Natural killer cell (primary cell): ENCODE results near the gene IKBKE. TPM values are rescaled to one million over a fixed set of nuclear protein-coding genes. Genes with fewer than 3 reads are reported as not detected.

Experiments used
- ATAC-seq, 3 donors: fragments of 150-1000 bp in 2 of 3; fragments of 200-7000 bp in 1 of 3; cut with Tn5 transposase; 1 replicate in 1 of 3; 2 replicates in 2 of 3; pipeline ENCODE4 v1.10.0; 2021; ENCODE audit warnings: mild to moderate bottlenecking in 2 of 3, moderate library complexity in 2 of 3
- DNase-seq, 2 donors: peaks; one replicate each; pipeline versions ENCODE4 v3.0.0 to v3.0.0-alpha.2; 2013 to 2021; ENCODE audit warnings: mixed read lengths in 1 of 2
- H3K27ac ChIP-seq: one replicate; pipeline ENCODE4 v1.5.1; 2013; ENCODE audit warnings: mild to moderate bottlenecking, low read length
- H3K27me3 ChIP-seq: one replicate; pipeline ENCODE4 v1.6.1; 2013; ENCODE audit warnings: low read length; ENCODE audit not compliant: control insufficient read depth, insufficient read depth
- H3K36me3 ChIP-seq: one replicate; pipeline ENCODE4 v1.6.1; 2013; ENCODE audit warnings: low read length; ENCODE audit not compliant: control insufficient read depth, insufficient read depth
- H3K4me1 ChIP-seq: one replicate; pipeline ENCODE4 v1.6.1; 2013; ENCODE audit warnings: low read length; ENCODE audit not compliant: control insufficient read depth, insufficient read depth
- H3K4me3 ChIP-seq: one replicate; pipeline ENCODE4 v1.5.1; 2013; ENCODE audit warnings: low read length
- H3K9me3 ChIP-seq: one replicate; pipeline ENCODE4 v1.6.1; 2013; ENCODE audit warnings: low read length; ENCODE audit not compliant: control insufficient read depth, insufficient read depth
- H3K27ac Mint-ChIP-seq, 2 donors: one replicate each; pipeline ENCODE4 v1.8.0; 2022; ENCODE audit warnings: mild to moderate bottlenecking in 2 of 2, mixed read lengths in 2 of 2, moderate library complexity in 1 of 2
- H3K27me3 Mint-ChIP-seq, 2 donors: one replicate each; pipeline ENCODE4 v1.8.0; 2022; ENCODE audit warnings: low read depth in 2 of 2, mixed read lengths in 2 of 2
- H3K36me3 Mint-ChIP-seq: one replicate; pipeline ENCODE4 v1.8.0; 2022; ENCODE audit warnings: mixed read lengths
- H3K4me1 Mint-ChIP-seq, 2 donors: one replicate each; pipeline ENCODE4 v1.8.0; 2022; ENCODE audit warnings: mixed read lengths in 2 of 2
- H3K4me3 Mint-ChIP-seq: one replicate; pipeline ENCODE4 v1.8.0; 2022; ENCODE audit warnings: mild to moderate bottlenecking, moderate library complexity, mixed read lengths
- H3K9me3 Mint-ChIP-seq, 2 donors: one replicate each; pipeline ENCODE4 v1.8.0; 2022; ENCODE audit warnings: mixed read lengths in 2 of 2
- WGBS: methylation state at CpG from one replicate; pipeline ENCODE4 v1.1.7; 2013; ENCODE audit warnings: missing lambda C conversion rate; ENCODE audit not compliant: insufficient coverage; 5-methylcytosine and 5-hydroxymethylcytosine counted together
- intact Hi-C: fragments of 100-400 bp; cut with micrococcal nuclease; formaldehyde crosslinking; loops from one replicate; pipeline ENCODE4 v1.14.2; 2022
- total RNA-seq, 4 donors: library from RNA; stranded (reverse); fragments of 120-200 nt in 1 of 4; gene quantifications; one replicate each; pipeline versions ENCODE4 v1.2.3 to v1.2.4, GENCODE V29; 2013 to 2022
- TF ChIP-seq, protein P1 (sequence below): fragments of 200-600 bp; IDR thresholded peaks from one replicate; pipeline ENCODE4 v1.8.0; 2022; ENCODE audit warnings: antibody characterized with exemption

The IKBKE gene
- total RNA-seq, 3 donors from 2014 or later (not counting 1 experiment from before 2014, with no cell fraction given): 31.6 to 34.6 (median 32.2) TPM

DNA sequence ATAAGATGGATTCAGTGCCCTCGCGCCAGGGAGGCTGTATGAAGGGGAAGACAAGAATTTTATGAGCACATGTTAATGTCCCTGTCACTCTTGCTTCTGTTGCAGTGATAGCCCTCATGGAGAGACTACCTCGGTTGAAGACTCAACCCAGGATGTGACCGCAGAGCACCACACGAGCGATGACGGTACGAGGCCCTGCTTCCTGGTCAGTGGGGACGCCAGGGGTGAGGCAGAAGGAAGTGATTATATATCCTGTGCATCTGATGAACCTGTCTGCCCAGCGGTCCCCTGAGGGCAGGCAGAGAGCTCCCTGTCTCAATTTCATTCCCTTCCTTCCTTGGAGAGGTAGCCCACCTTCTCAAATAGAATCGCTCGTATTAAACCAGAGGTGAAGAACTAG, 20.0 kb upstream of the IKBKE start:
- no peaks in the 10 kb centered on the region for H3K4me1 ChIP-seq
- no peaks in the 10 kb centered on the region for H3K27me3 ChIP-seq
- ATAC-seq: no peak
- no peak overlapping the region for H3K4me3 Mint-ChIP-seq
- peaks cover 34% of the 10 kb centered on the region for H3K36me3 ChIP-seq
- peaks cover 24% of the 10 kb centered on the region for H3K36me3 Mint-ChIP-seq
- H3K27me3 Mint-ChIP-seq: no peaks in the 10 kb centered on the region
- H3K27ac Mint-ChIP-seq: no peak overlapping the region
- no peaks in the 10 kb centered on the region for H3K4me1 Mint-ChIP-seq
- no peak for DNase-seq
- TF ChIP-seq, protein P1, sequence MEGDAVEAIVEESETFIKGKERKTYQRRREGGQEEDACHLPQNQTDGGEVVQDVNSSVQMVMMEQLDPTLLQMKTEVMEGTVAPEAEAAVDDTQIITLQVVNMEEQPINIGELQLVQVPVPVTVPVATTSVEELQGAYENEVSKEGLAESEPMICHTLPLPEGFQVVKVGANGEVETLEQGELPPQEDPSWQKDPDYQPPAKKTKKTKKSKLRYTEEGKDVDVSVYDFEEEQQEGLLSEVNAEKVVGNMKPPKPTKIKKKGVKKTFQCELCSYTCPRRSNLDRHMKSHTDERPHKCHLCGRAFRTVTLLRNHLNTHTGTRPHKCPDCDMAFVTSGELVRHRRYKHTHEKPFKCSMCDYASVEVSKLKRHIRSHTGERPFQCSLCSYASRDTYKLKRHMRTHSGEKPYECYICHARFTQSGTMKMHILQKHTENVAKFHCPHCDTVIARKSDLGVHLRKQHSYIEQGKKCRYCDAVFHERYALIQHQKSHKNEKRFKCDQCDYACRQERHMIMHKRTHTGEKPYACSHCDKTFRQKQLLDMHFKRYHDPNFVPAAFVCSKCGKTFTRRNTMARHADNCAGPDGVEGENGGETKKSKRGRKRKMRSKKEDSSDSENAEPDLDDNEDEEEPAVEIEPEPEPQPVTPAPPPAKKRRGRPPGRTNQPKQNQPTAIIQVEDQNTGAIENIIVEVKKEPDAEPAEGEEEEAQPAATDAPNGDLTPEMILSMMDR: no peak
- H3K9me3 Mint-ChIP-seq: no peaks in the 10 kb centered on the region
- 97% methylated on average over 12 of the region's 12 CpGs for WGBS
- no peak overlapping the region for H3K4me3 ChIP-seq
- H3K27ac ChIP-seq: no peak overlapping the region
- no peaks in the 10 kb centered on the region for H3K9me3 ChIP-seq
- intact Hi-C loops: no loop called here

DNA sequence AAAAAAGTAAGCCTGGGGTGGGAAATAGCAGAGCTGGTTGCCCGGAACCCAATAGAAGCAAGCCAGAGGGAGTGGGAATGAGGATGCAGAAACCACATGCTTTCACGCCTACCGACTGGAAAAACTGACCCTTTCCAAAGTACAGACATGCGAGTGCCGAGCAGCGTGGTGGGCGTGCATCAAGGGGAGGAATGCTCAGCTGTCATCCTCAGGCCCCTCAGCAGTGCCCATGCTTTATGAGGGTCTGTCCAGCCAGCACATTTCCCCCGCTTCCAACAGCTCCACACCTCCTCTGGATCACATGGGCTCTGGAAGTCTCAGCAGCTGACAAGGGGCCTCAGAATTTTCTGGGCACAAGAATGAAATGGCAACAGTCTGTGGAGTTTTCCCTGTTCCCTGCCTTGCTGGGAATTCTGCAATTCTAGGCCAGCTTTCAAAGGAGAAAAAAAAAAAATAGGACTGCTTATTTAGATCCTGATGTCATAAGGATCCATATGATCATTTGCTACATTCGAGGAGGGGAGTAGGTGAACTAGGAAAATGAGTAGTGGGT, 19.1 kb upstream of the IKBKE start:
- H3K4me3 Mint-ChIP-seq: no peak overlapping the region
- DNase-seq (no peak), ATAC-seq (no peak)
- H3K9me3 Mint-ChIP-seq: no peaks in the 10 kb centered on the region
- WGBS: 82% methylated on average over 9 of the region's 9 CpGs
- H3K36me3 Mint-ChIP-seq: peaks cover 30% of the 10 kb centered on the region
- Histone ChIP-seq H3K36me3 (peaks cover 39% of the 10 kb centered on the region), H3K9me3 (no peaks in the 10 kb centered on the region), H3K27ac (no peak overlapping the region), H3K4me1 (no peaks in the 10 kb centered on the region), H3K27me3 (no peaks in the 10 kb centered on the region), H3K4me3 (no peak overlapping the region)
- intact Hi-C loops: no loop called here
- H3K27ac Mint-ChIP-seq: no peak overlapping the region
- TF ChIP-seq, protein P1: no peak
- H3K27me3 Mint-ChIP-seq: no peaks in the 10 kb centered on the region
- H3K4me1 Mint-ChIP-seq: no peaks in the 10 kb centered on the region

DNA sequence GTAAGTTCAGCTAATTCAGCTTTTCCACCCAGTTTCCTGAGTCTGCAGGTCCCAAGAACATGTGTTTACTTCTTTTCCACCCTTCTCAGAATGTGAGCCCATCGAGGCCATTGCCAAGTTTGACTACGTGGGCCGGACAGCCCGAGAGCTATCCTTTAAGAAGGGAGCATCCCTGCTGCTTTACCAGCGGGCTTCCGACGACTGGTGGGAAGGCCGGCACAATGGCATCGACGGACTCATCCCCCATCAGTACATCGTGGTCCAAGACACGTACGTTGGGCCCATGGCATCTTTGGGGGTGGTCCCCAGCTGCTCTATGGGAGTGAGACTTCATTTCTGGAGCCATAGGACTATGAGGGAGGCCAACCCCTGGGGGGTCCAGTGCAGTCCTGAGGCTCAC, 17.2 kb upstream of the IKBKE start:
- peaks cover 30% of the 10 kb centered on the region for H3K36me3 Mint-ChIP-seq
- no peaks in the 10 kb centered on the region for H3K27me3 Mint-ChIP-seq
- Histone ChIP-seq H3K36me3 (peaks cover 35% of the 10 kb centered on the region), H3K27me3 (no peaks in the 10 kb centered on the region), H3K9me3 (no peaks in the 10 kb centered on the region), H3K4me1 (no peaks in the 10 kb centered on the region), H3K27ac (no peak overlapping the region), H3K4me3 (no peak overlapping the region)
- H3K4me1 Mint-ChIP-seq: no peaks in the 10 kb centered on the region
- TF ChIP-seq, protein P1: no peak
- H3K9me3 Mint-ChIP-seq: no peaks in the 10 kb centered on the region
- DNase-seq: no peak
- ATAC-seq: no peak
- H3K4me3 Mint-ChIP-seq: no peak overlapping the region
- no peak overlapping the region for H3K27ac Mint-ChIP-seq
- WGBS: 99% methylated on average over 13 of the region's 13 CpGs
- intact Hi-C loops: no loop called here

DNA sequence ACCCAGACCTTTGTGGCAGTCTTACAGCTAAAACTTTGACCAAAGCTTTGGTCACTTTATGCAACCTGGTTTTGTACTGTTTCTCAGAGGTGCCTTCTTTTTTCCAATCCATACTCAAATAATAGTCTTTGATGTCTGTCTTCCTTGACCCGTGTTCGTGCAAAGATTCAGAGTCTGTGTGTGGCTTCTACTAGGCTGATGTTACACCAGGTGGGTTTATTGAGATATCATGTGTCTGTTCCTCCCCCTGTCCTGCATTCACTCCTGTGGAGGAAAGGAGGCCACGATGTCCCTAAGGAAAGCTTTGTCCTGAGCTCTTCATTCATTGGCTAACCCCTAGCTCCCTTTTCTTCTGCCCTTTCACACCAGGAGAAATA, 15.0 kb upstream of the IKBKE start:
- no peaks in the 10 kb centered on the region for H3K27me3 Mint-ChIP-seq
- H3K4me3 ChIP-seq: no peak overlapping the region
- ATAC-seq (no peak), DNase-seq (no peak)
- 97% methylated on average over 3 of the region's 3 CpGs for WGBS
- no peak overlapping the region for H3K27ac ChIP-seq
- H3K9me3 ChIP-seq: no peaks in the 10 kb centered on the region
- H3K4me1 ChIP-seq: no peaks in the 10 kb centered on the region
- H3K27me3 ChIP-seq: no peaks in the 10 kb centered on the region
- peaks cover 24% of the 10 kb centered on the region for H3K36me3 Mint-ChIP-seq
- H3K9me3 Mint-ChIP-seq: no peaks in the 10 kb centered on the region
- TF ChIP-seq, protein P1: no peak
- intact Hi-C loops: no loop called here
- H3K27ac Mint-ChIP-seq: no peak overlapping the region
- H3K4me1 Mint-ChIP-seq: no peaks in the 10 kb centered on the region
- no peak overlapping the region for H3K4me3 Mint-ChIP-seq
- peaks cover 29% of the 10 kb centered on the region for H3K36me3 ChIP-seq
